GM19438 (cell line): ENCODE data around the gene RSRC2.
"Not testable (repeated sequence)": the region's sequence is repeated elsewhere in the genome, so short reads cannot be mapped to it uniquely, and the experiment has no call there.

Source experiments
- ATAC-seq: cut with Tn5 transposase; IDR thresholded peaks from one replicate; pipeline ENCODE4 v1.9.1; 2021; ENCODE audit warnings: low read depth; ENCODE audit not compliant: unreplicated experiment

The RSRC2 gene

GRCh38 chr12:122519418-122519817 lies 7.3 kb downstream of the RSRC2 start:
- no peak for ATAC-seq

DNA sequence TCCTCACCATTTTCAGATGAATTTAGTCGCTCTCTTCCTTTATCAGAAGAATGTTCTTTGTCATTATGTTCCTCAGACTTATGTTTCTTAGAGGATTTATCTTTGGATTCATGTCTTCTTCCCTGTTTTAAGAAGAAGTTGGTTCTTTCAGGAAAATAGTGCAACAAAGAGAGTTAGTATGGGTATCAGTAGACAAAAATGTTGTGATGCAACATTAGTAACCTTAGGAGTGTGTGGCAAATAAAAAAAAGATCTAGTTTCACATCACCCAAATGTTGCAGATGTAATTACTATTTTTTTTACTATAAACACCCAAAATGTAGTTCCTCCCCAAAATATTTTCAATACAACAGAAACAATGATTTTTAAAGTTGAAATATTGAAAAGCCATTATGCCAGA lies 7.8 kb downstream of the RSRC2 start:
- ATAC-seq: no peak

GRCh38 chr12:122517877-122518276 lies 8.9 kb downstream of the RSRC2 start:
- ATAC-seq: no peak

- no peak for ATAC-seq
These were observed 10.0 kb downstream of the RSRC2 start for GRCh38 chr12:122516544-122517361.

DNA sequence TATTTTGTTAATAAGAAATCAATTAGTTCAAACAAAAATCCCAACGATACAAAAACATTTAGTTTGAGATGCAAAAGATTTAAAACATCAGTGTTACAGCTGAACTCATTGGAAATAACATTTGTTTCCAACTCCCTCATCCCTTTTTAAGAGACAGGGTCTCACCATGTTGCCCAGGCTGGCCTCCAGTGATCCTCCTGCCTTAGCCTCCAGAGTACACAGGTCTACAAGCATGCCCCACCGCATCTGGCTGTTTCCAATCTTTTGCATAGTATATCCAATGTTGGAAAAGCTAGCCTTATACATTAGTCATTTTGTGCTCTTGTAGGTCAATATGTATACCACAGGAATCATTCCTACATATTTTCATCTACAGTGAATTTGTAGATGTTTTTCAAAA lies 11.5 kb downstream of the RSRC2 start:
- ATAC-seq: no peak

GRCh38 chr12:122513660-122514059 lies 13.1 kb downstream of the RSRC2 start:
- ATAC-seq: no peak

- not testable (repeated sequence) for ATAC-seq
These were observed 13.7 kb downstream of the RSRC2 start for GRCh38 chr12:122513028-122513427.

- ATAC-seq: no peak
These were observed 18.6 kb downstream of the RSRC2 start for GRCh38 chr12:122508163-122508562.

DNA sequence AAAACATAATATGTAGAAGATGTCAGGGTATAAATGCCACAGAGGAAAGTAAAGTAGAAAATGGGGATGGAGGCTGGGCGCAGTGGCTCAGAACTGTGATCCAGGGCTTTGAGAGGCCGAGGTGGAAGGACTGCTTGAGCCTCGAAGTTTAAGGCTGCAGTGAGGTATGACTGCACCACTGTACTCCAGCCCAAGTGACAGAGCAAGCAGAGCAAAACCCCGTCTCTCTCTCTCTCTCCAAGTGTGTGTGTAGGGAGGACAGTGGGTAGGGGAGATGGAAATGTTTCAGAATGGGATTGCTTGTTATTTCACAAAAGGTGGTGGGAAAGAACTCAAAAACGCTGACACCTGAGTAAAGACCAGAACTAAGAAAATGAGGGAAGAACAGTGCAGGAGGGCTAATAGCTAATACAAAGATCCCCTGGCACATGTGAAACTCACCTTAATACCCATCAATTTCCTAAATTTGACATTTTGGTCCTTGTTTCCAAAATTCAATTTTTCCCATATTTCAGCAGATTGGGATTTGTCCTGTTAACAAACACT lies 20.3 kb downstream of the RSRC2 start:
- ATAC-seq: no peak

DNA sequence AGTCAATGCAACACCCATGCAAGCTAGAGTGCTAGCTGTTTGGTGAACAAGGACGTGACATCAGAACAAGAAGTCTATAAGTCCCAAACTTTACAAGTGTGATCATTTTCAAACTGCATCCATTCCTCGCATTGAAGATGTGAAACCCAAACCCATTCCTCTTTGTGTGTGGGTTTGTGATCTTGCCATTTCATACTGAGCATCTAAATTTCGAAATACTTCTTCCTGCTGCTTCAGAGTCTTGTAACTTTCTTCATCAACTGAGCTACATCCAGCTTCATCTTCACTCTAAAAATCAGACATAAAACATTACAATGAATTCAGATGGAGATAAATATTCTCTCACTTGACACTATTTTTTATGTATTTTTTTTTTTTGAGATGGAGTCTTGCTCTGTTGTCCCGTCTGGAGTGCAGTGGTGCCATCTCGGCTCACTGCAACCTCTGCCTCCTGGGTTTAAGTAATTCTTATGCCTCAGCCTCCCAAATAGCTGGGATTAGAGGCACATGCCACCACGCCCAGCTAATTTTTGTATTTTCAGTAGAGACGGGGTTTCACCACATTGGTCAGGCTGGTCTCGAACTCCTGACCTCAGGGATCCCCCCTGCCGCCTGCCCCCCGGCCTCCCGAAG lies 21.2 kb downstream of the RSRC2 start:
- ATAC-seq: no peak

DNA sequence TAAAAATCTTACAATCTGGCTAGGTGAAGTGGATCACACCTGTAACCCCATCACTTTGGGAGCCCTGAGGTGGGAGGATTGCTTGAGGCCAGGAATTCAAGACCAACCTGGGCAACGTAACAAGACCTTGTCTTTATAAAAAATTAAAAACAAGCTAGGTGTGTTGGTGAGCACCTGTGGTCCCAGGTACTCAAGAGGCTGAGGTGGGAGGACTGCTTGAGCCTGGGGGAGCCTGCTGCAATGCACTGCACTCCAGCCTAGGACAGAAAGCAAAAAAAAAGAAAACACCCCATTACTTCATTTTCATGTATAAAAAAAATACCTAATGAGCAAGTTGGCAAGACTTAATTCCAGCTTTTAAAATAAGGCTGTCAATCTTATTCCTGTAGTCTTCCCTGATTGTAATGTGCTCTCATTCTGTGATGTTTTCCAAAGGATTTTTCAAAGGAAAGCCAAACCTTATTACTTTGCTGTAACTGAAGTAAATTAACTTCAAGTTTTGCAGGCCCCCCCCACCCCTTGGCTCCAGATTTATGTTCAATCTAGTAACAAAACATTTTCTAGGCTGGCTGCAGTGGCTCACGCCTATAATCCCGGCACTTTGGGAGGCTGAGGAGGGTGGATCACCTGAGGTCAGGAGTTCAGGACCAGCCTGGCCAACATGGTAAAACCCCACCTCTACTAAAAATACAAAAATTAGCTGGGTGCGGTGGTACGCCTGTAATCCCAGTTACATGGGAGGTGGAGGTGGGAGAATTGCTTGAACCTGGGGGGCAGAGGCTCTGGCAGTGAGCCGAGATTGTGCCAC lies 22.7 kb downstream of the RSRC2 start:
- no peak for ATAC-seq

DNA sequence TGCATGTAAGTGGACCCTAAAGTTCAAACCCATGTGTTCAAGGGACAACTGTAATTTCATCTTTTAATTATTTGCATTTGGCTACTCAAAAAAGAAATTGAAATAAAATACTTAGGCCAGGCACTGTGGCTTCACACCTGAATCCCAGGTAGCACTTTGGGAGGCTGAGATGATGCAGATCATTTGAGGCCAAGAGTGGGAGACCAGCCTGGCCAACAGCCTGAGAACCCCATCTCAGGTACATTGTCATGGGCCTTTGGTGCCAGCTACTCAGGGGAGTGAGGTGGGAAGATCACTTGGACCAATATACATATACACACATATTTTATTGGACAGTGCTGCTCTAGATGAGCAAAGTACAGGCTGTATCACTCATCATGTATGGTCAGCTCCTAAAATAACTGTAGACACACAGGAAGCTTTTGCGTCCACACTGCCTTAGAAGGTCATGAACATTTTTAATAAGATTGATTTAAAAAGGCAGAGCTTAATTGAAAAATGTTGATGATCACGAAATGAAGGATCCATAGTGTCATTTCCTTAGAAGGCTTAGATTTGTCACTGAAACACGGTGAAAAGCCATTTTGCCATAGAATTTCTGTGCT lies 23.5 kb downstream of the RSRC2 start:
- ATAC-seq: no peak

- ATAC-seq: no peak
These were observed 25.2 kb downstream of the RSRC2 start for GRCh38 chr12:122501489-122501989.

GRCh38 chr12:122500685-122501488 lies 25.8 kb downstream of the RSRC2 start, which contains the start of gene ZCCHC8:
Gene ZCCHC8 (minus strand): TSS chr12:122500932. CDS start chr12:122500840, 92 bp downstream.
- ATAC-seq: peak; percentile 83

- peak; percentile 23 for ATAC-seq
These were observed 26.6 kb downstream of the RSRC2 start for GRCh38 chr12:122499991-122500684.

DNA sequence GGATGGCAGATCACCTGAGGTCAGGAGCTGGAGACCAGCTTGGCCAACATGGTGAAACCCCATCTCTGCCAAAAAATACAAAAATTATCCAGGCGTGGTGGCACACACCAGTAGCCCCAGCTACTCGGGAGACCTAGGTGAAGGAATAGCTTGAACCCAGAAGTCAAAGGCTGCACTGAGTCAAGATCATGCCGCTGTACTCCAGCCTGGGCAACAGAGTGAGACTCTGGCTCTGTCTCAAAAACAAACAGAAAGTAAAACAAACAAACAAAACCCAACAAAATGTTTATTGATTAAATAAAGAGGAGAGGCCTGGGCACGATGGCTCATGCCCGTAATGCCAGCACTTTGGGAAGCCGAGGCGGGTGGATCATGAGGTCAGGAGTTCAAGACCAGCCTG lies 31.5 kb downstream of the RSRC2 start:
- ATAC-seq: no peak

DNA sequence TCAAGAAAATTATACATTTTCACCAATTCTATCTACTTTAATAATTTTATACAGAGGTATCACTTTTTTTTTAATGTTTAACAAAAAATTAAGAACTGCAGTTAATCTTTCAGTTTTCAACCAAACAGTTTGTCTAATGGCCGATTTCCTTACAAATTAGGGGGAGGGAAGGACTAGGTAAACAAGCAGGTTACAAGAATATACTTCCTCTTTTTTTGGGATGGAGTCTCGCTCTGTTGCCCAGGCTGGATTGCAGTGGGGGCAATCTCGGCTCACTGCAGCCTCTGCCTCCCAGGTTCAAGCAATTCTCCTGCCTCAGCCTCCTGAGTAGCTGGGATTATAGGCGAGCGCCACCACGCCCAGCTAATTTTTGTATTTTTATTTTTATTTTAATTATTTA lies 33.5 kb downstream of the RSRC2 start:
- ATAC-seq: not testable (repeated sequence)

DNA sequence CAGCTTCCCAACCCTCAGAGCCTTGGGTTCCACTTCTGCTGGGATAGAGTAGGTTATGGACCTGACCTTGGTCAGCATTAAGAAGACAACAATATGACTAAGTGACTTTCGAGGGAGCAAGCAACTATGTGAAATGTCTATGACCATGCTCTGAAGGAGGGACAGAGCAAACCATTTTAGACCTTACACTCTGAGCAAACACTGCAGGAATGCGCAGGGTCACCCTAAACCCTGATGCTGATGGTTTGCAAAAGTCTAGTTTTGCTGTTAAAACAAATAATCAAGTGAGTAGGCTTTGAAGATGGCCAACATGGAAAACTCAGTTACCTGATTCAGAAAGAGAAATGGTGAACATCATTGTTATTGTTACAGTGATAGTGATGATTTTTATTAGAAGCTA lies 34.7 kb downstream of the RSRC2 start:
- ATAC-seq: no peak

GRCh38 chr12:122489038-122489437 lies 37.7 kb downstream of the RSRC2 start:
- no peak for ATAC-seq
